T-helper 1 cell (primary cell): ENCODE results near the gene TM9SF2.
A peak's percentile ranks its signal among the peaks of the same experiment; 100 is the strongest.
"Not testable (repeated sequence)": the region's sequence is repeated elsewhere in the genome, so short reads cannot be mapped to it uniquely, and the experiment has no call there.

Experiments used
- DNase-seq, 5 donors: peaks; one replicate each; pipeline ENCODE4 v3.0.0-alpha.2; 2012 to 2020
- total RNA-seq, 4 donors: gene quantifications; one replicate each; lab custom pipeline; 2026; lab: John Stamatoyannopoulos, UW

The TM9SF2 gene
- 65.1 to 98.0 (median 76.0) reads per million in 4 donors for total RNA-seq

GRCh38 chr13:99501184-99501847 lies at the start of gene TM9SF2:
TSS of gene TM9SF2 (plus strand) at chr13:99501472. CDS start at chr13:99501607, 135 bp downstream.
- peak; percentile 93 to 97 (median 95) for DNase-seq

GRCh38 chr13:99454518-99455183 lies 46.6 kb upstream of the TM9SF2 start:
- no peak for DNase-seq

- no peak for DNase-seq
Observed at GRCh38 chr13:99459099-99459850, 42.0 kb upstream of the TM9SF2 start.

DNA sequence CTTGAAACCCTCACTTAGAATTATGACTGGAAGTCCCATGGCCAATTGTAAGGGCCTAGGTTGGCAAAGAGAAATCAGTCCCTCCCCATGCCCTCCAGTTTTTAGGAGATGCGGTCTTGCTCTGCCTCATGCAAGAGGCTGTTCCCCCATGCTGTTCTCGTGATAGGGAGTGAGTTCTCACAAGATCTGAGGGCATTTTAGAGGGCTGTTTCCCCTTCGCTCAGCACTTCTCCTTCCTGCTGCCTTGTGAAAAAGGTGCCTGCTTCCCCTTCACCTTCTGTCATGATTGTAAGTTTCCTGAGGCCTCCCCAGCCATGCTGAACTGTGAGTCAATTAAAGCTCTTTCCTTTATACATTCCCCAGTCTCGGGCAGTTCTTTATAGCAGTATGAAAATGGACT lies 40.5 kb upstream of the TM9SF2 start:
- DNase-seq: not testable (repeated sequence)

DNA sequence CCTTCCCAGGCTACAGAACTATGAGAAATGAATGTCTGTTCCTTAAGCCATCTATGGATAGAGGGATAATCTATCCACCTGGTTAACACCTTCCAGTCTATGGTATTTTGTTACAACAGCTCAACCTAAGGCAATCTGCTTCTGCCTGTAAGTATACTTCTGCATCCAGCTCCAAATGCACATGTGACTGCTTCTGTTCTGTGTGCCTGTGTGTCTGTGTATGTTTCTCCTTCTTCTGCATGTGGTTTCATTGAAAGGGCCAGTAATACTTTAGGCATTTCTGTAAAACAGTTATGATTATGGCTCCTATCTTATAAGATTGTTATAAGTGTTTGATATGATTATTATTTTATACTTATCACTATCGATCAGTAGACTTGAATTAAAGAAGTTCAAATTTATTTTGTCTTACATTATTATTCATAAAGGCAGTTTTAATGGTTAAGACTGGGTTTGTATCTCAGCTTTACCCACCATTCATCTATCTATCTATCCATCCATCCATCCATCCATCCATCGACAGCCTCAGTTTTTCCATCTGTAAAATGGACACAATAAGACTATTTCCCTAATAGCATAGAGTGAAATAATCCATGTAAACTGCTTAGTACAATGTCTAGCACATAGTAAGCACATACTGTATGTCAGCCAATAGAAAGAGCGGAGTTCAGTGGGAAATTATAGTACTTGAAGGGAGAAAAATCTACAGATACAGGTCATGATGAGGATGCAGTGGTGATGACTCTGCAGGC lies 37.5 kb upstream of the TM9SF2 start:
- no peak for DNase-seq

DNA sequence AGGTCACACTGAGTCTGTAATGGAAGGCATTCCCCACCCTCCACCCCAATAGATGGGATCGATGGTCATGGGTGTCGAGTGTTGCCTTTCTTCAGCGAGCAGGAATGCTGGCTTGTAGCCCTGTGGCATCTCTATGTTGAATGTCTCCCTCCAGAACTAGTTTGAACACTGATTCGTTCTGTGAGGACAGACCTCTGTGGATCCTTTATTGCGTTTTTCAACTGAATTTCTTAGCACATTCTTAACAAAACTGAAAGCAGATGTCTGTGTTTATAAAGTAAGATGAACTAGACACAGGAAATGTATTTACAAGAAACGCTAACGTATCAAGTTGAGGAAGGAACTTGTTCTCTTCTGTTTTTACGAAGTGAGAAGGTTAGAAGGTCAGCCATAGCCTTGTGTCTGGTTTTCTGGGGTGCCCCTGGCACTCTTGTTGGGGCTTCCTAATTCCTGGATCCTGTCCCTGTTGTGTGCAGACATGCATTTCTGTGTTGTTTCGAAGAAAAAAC lies 36.8 kb upstream of the TM9SF2 start:
- DNase-seq: peak in 1 of 5 donors; percentile 76

DNA sequence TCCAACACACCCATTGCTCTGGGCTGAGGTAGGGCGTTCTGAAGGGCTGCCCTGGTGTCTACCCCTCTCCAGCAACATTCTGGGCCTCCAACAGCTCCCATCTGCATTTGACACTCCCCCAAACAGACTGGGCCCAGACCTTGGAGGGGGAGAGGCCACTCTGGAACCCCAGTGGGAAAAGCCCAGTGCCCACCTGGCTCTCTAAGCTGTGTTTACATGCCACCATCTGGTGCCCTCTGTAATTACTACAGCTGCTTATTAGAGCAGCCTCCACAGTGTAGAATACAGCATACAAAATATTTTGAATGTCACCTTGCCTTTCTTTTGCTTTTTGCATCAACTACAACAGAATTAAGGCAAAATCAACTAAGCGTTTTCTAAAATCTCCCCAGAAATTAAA lies 35.8 kb upstream of the TM9SF2 start:
- DNase-seq: peak in 1 of 5 donors; percentile 16

DNA sequence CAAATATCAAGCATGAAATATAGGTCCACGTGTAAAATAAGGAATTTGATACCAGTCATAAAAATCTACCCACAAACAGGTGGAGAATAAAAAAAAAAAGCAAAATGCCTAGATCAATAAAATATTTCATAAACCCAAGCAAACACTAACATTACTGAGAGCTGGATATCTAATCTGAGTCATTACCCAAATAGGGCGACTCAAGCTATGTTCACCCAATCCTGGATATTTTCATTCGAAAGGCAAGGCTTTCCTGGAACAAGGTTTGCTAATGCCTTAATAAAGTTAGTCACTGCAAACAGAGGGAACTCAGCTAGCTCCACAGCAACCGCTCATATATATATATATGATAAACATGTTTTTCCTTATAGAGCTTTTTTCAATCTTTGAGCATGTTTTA lies 33.5 kb upstream of the TM9SF2 start:
- no peak for DNase-seq

DNA sequence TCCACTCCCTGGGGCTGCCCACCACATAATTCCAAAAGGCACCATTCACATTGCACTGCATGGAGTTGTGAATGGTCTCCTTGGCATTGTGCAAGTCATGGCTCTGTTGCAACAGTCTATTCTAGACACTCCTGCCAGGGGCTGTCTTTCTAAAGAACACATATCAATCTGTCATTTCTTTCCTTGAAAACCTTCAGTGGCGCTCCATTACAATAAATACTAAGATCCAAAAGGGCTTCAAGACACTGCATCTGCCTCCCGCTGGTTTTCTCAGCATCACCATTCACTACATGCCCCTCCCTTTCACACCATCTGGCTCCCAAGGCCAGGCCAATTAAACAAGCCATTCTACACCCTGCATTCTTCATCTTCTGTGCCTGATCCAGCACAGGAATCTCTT lies 32.2 kb upstream of the TM9SF2 start:
- DNase-seq: no peak

DNA sequence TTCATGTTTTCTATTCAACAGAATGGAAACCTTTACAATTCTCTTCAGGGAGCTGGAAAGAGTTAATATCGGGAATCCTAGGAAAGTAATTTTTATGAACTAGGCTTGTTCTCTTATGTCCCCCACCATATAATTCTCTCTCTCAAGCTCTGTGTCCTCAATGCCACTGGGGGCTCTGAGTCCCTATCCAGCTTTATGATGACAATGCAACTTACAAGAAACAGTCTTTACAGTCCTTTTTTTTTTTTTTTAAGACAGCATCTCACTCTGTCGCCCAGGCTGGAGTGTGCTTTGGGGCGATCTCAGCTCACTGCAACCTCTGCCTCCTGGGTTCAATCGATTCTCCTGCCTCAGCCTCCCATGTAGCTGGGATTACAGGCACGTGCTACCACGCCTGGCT lies 31.2 kb upstream of the TM9SF2 start:
- DNase-seq: no peak

DNA sequence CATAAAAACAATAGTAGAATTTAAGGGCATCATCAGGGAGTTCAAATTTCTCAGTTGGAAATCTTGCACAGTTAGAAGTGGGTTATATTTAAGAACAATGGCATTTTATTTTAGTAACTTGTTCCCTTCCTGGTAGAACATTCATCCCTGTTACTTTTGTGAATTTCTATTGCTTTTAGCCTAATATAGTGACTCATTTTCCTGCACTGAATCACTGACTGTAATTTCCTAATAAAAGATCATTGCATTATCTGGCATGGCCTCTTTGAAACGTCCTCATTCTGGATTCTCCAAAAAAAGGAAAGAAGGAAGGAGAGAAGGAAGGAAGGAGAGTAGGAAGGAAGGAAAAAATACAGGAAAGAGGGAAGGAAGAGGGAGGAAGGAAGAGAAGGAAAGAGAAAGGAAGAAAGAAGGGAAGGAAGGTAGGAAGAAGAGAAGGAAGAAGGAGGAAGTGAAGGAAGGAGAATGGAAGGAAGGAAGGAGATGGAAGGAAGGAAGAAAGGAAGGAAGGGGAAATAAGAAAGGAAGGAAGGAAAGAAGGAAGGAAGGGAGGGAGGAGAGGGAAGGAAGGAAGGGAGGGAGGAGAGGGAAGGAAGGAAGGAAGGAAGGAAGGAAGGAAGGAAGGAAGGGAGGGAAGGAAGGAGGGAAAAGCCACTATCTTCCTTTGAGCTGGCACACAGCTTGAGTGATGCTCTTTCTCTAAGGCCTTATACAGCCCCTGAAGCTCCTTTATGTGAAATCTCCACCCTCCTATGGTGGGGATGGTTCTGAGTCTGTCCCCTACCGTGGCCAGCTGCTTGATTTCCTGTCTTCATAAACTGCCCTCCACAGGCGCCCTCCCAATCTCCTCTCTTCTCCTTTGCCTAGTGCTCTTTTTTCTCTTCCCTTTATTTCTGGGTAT lies 29.8 kb upstream of the TM9SF2 start:
- DNase-seq: no peak

- no peak for DNase-seq
Observed at GRCh38 chr13:99472122-99472440, 29.2 kb upstream of the TM9SF2 start.

DNA sequence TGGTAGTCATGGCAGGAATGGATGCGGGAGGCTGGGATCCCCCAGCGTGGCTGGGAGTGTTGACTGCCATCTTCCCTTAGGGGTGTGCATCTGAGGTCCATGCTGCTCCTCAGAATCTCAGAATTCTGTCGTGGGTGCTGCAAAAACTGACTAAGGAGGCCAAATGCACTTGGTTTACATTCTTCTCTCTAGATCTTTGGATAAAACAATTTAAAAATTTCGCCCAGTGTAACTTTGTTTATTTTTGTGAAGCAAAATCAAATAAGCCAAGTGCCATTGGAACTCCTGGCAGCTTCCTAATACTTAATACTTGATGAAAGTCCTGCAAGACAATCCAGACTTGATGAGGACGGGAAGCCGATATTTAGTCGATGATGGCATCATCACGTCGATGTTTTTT lies 27.8 kb upstream of the TM9SF2 start:
- no peak for DNase-seq

- DNase-seq: no peak
Observed at GRCh38 chr13:99476648-99477047, 24.6 kb upstream of the TM9SF2 start.

GRCh38 chr13:99477493-99477892 lies 23.8 kb upstream of the TM9SF2 start:
- no peak for DNase-seq

DNA sequence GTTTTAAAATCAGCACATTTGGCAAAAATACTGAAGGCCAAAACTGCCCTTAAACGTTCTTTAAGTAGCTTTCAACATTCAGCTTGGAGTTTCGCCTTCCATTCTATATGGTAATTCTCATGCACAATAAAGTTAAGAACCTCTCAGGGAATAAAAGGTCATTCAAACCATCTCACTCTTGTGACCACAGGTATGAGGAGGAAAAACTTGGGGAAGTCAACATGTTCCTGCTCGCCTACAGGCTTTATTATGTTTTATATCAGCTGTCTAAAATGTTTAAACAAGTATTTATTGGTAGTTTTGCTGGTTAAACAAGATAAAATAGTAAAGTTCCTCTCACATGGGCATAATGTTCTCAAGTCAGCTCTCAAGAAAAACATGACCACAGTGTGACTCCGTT lies 19.9 kb upstream of the TM9SF2 start:
- no peak for DNase-seq

GRCh38 chr13:99484473-99484872 lies 16.8 kb upstream of the TM9SF2 start:
- DNase-seq: peak in 1 of 5 donors; percentile 58

- no peak for DNase-seq
Observed at GRCh38 chr13:99486996-99487395, 14.3 kb upstream of the TM9SF2 start.

- no peak for DNase-seq
Observed at GRCh38 chr13:99489028-99489427, 12.2 kb upstream of the TM9SF2 start.

DNA sequence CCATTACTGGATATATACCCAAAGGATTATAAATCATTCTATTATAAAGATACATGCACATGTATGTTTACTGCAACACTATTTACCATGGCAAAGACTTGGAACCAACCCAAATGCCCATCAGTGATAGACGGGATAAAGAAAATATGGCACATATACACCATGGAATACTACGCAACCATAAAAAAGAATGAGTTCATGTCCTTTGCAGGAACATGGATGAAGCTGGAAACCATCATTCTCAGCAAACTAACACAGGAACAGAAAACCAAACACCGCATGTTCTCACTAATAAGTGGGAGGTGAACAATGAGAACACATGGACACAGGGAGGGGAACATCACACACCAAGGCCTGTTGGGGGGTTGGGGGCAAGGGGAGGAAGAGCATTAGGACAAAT lies 9.5 kb upstream of the TM9SF2 start:
- not testable (repeated sequence) for DNase-seq

- no peak for DNase-seq
Observed at GRCh38 chr13:99495466-99496183, 5.6 kb upstream of the TM9SF2 start.
